ENCODE measurements around the gene ELF3.

GRCh38 chr1:202046748-202047708 is 36.6 kb downstream of the ELF3 start:
- TF ChIP-seq, protein P1, sequence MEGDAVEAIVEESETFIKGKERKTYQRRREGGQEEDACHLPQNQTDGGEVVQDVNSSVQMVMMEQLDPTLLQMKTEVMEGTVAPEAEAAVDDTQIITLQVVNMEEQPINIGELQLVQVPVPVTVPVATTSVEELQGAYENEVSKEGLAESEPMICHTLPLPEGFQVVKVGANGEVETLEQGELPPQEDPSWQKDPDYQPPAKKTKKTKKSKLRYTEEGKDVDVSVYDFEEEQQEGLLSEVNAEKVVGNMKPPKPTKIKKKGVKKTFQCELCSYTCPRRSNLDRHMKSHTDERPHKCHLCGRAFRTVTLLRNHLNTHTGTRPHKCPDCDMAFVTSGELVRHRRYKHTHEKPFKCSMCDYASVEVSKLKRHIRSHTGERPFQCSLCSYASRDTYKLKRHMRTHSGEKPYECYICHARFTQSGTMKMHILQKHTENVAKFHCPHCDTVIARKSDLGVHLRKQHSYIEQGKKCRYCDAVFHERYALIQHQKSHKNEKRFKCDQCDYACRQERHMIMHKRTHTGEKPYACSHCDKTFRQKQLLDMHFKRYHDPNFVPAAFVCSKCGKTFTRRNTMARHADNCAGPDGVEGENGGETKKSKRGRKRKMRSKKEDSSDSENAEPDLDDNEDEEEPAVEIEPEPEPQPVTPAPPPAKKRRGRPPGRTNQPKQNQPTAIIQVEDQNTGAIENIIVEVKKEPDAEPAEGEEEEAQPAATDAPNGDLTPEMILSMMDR (IDR thresholded peaks at IDR 0.05): no peak
- no peak for TF ChIP-seq POLR2A (IDR thresholded peaks at IDR 0.05)

Measured in body of pancreas (tissue), 4 donors.